GM21723 (cell line): Measurements from ENCODE around the gene EMC6.
A peak's percentile ranks its signal among the peaks of the same experiment; 100 is the strongest.

ENCODE experiments used
- ATAC-seq: cut with Tn5 transposase; IDR thresholded peaks from one replicate; pipeline ENCODE4 v1.9.1; 2021; ENCODE audit warnings: mild to moderate bottlenecking, moderate library complexity; ENCODE audit not compliant: unreplicated experiment

Gene EMC6

GRCh38 chr17:3668279-3669084 lies at the start of gene EMC6, which contains the start of gene TAX1BP3:
Gene EMC6, plus strand, starts transcription at chr17:3668812. Its CDS starts 335 bp downstream, at chr17:3669147.
Gene TAX1BP3, minus strand, starts transcription at chr17:3668578. Its CDS starts 52 bp downstream, at chr17:3668526.
- peak; percentile 86 for ATAC-seq

- no peak for ATAC-seq
Measured at GRCh38 chr17:3621146-3621720, 47.4 kb upstream of the EMC6 start.

GRCh38 chr17:3622977-3623594 lies 45.5 kb upstream of the EMC6 start:
- no peak for ATAC-seq

GRCh38 chr17:3626831-3627768 lies 41.5 kb upstream of the EMC6 start:
- no peak for ATAC-seq

GRCh38 chr17:3627769-3628167 lies 40.8 kb upstream of the EMC6 start:
- ATAC-seq: no peak

- ATAC-seq: no peak
Measured at GRCh38 chr17:3630781-3631180, 37.8 kb upstream of the EMC6 start.

- ATAC-seq: no peak
Measured at GRCh38 chr17:3632287-3632686, 36.3 kb upstream of the EMC6 start.

GRCh38 chr17:3635474-3636153 lies 33.0 kb upstream of the EMC6 start:
- no peak for ATAC-seq

- ATAC-seq: peak; percentile 92
Measured at GRCh38 chr17:3636154-3636907, 32.3 kb upstream of the EMC6 start, which contains the start of the genes CTNS and SHPK. Gene CTNS, plus strand, starts transcription at chr17:3636760. Its CDS starts 3,447 bp downstream, at chr17:3640207. Gene SHPK, minus strand, starts transcription at chr17:3636250. Its CDS starts 31 bp downstream, at chr17:3636219.

- ATAC-seq: peak; percentile 12
Measured at GRCh38 chr17:3636908-3637373, 31.7 kb upstream of the EMC6 start.

- ATAC-seq: no peak
Measured at GRCh38 chr17:3639981-3640596, 28.5 kb upstream of the EMC6 start.

GRCh38 chr17:3641014-3641413 lies 27.6 kb upstream of the EMC6 start:
- no peak for ATAC-seq

GRCh38 chr17:3641717-3642486 lies 26.7 kb upstream of the EMC6 start:
- ATAC-seq: no peak

- ATAC-seq: no peak
Measured at GRCh38 chr17:3643889-3644349, 24.7 kb upstream of the EMC6 start.

GRCh38 chr17:3645310-3645709 lies 23.3 kb upstream of the EMC6 start:
- ATAC-seq: no peak

- ATAC-seq: no peak
Measured at GRCh38 chr17:3647251-3647650, 21.4 kb upstream of the EMC6 start.

- no peak for ATAC-seq
Measured at GRCh38 chr17:3647769-3648555, 20.6 kb upstream of the EMC6 start.
